OCI-LY1 (cell line): Measurements from ENCODE around the gene CALY.

Experiments
- H2AFZ ChIP-seq: fragments of 200-600 bp; sonication (generic), shearing (Covaris generic); 2 replicates; pipeline ENCODE4 v1.6.0; 2014; ENCODE audit warnings: antibody characterized with exemption, mild to moderate bottlenecking, low read length
- H3F3A ChIP-seq: fragments of 200-600 bp; sonication (generic), shearing (Covaris generic); 2 replicates; pipeline ENCODE4 v1.6.0; 2014; ENCODE audit warnings: mild to moderate bottlenecking, antibody characterized with exemption, low read length, moderate library complexity; ENCODE audit not compliant: insufficient read depth
- H3K27ac ChIP-seq: fragments of 200-600 bp; sonication (generic); 2 replicates; pipeline ENCODE4 v1.5.1; 2014; ENCODE audit warnings: low read length, mixed run types, mild to moderate bottlenecking, low read depth; ENCODE audit not compliant: poor library complexity, severe bottlenecking
- H3K27me3 ChIP-seq: fragments of 200-600 bp; sonication (generic); 2 replicates; pipeline ENCODE4 v1.6.0; 2014; ENCODE audit warnings: antibody characterized with exemption, mild to moderate bottlenecking, low read length, moderate library complexity; ENCODE audit not compliant: insufficient read depth
- H3K36me3 ChIP-seq: fragments of 200-600 bp; sonication (generic); 2 replicates; pipeline ENCODE4 v1.6.1; 2014; ENCODE audit warnings: mild to moderate bottlenecking, antibody characterized with exemption, low read length, moderate library complexity, mixed read lengths; ENCODE audit not compliant: insufficient read depth
- H3K4me1 ChIP-seq: fragments of 200-600 bp; sonication (generic); 2 replicates; pipeline ENCODE4 v1.5.1; 2014; ENCODE audit warnings: mild to moderate bottlenecking, low read length, moderate library complexity; ENCODE audit not compliant: insufficient read depth, severe bottlenecking
- H3K4me2 ChIP-seq: fragments of 200-600 bp; sonication (generic), shearing (Covaris generic); 2 replicates; pipeline ENCODE4 v1.6.1; 2014; ENCODE audit warnings: low read length
- H3K4me3 ChIP-seq: fragments of 200-600 bp; sonication (generic); 2 replicates; pipeline ENCODE4 v1.5.1; 2014; ENCODE audit warnings: low read length, low read depth, mild to moderate bottlenecking, mixed read lengths; ENCODE audit not compliant: poor library complexity, severe bottlenecking
- H3K79me2 ChIP-seq: fragments of 200-600 bp; shearing (Covaris generic); 2 replicates; pipeline ENCODE4 v1.6.1; 2016; ENCODE audit warnings: mixed run types, low read length, mixed read lengths; ENCODE audit not compliant: insufficient read depth
- H3K9ac ChIP-seq: fragments of 200-600 bp; sonication (generic), shearing (Covaris generic); 2 replicates; pipeline ENCODE4 v1.6.1; 2014; ENCODE audit warnings: mild to moderate bottlenecking, low read length, mixed read lengths
- H3K9me2 ChIP-seq: fragments of 200-600 bp; sonication (generic), shearing (Covaris generic); 2 replicates; pipeline ENCODE4 v1.6.1; 2014; ENCODE audit warnings: low read depth, mild to moderate bottlenecking, low read length, mixed read lengths
- H3K9me3 ChIP-seq: fragments of 200-600 bp; shearing (Covaris generic); 2 replicates; pipeline ENCODE4 v1.6.1; 2014; ENCODE audit warnings: low read length, mixed read lengths
- H4K20me1 ChIP-seq: fragments of 200-600 bp; sonication (generic), shearing (Covaris generic); 2 replicates; pipeline ENCODE4 v1.6.0; 2016; ENCODE audit warnings: mild to moderate bottlenecking, low read length; ENCODE audit not compliant: insufficient read depth
- CTCF ChIP-seq: fragments of 200-600 bp; sonication (generic), shearing (Covaris generic); IDR thresholded peaks from 2 replicates; pipeline ENCODE4 v1.5.1; 2017; ENCODE audit warnings: mild to moderate bottlenecking, antibody characterized with exemption, low read length, moderate library complexity, mixed read lengths
- EZH2 ChIP-seq: fragments of 200-600 bp; sonication (generic), shearing (Covaris generic); IDR thresholded peaks from 2 replicates; pipeline ENCODE4 v1.8.0; 2017; ENCODE audit warnings: borderline replicate concordance, mixed run types, mild to moderate bottlenecking, antibody characterized with exemption, low read length, moderate library complexity, mixed read lengths

The CALY gene

DNA sequence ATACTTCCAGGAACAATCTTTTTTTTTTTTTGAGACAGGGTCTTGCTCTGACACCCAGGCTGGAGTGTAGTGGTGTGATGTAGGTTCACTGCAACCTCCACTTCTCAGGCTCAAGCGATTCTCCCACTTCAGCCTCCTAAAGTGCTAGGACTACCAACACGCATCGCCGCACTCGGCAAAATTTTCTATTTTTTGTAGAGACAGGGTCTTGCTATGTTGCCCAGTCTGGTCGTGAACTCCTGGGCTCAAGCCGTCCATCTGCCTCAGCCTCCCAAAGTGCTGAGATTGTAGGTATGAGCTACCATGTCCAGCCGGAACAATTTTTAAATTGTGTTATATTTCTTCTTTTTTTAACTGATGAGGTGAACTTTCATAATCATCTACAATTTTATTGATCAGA, 25.9 kb downstream of the CALY start:
- H2AFZ ChIP-seq, result no peak overlapping the region
- H3K36me3 ChIP-seq, result peaks cover 36% of the 10 kb centered on the region
- H3K4me1 ChIP-seq, result peaks cover 30% of the 10 kb centered on the region
- no peak overlapping the region for H3K27ac ChIP-seq
- no peaks in the 10 kb centered on the region for H3K27me3 ChIP-seq
- H4K20me1 ChIP-seq, result no peaks in the 10 kb centered on the region
- H3K4me2 ChIP-seq, result no peak overlapping the region
- no peaks in the 10 kb centered on the region for H3F3A ChIP-seq
- H3K9me3 ChIP-seq, result no peaks in the 10 kb centered on the region
- no peaks in the 10 kb centered on the region for H3K9me2 ChIP-seq
- no peak overlapping the region for H3K4me3 ChIP-seq
- H3K79me2 ChIP-seq, result no peaks in the 10 kb centered on the region
- TF ChIP-seq CTCF (no peak), EZH2 (no peak)
- no peak overlapping the region for H3K9ac ChIP-seq

GRCh38 chr10:133310399-133310755, 26.3 kb downstream of the CALY start:
- Histone ChIP-seq H3K9me2 (no peaks in the 10 kb centered on the region), H3K36me3 (peaks cover 36% of the 10 kb centered on the region), H4K20me1 (no peaks in the 10 kb centered on the region), H3K9ac (no peak overlapping the region), H3K27ac (no peak overlapping the region), H3K27me3 (no peaks in the 10 kb centered on the region), H3K4me1 (peaks cover 34% of the 10 kb centered on the region), H3K9me3 (no peaks in the 10 kb centered on the region), H2AFZ (no peak overlapping the region), H3K79me2 (no peaks in the 10 kb centered on the region; the same call in 1 of the 2 replicates), H3K4me3 (no peak overlapping the region), H3F3A (no peaks in the 10 kb centered on the region), H3K4me2 (no peak overlapping the region)
- no peak for TF ChIP-seq EZH2
- TF ChIP-seq CTCF, result no peak

DNA sequence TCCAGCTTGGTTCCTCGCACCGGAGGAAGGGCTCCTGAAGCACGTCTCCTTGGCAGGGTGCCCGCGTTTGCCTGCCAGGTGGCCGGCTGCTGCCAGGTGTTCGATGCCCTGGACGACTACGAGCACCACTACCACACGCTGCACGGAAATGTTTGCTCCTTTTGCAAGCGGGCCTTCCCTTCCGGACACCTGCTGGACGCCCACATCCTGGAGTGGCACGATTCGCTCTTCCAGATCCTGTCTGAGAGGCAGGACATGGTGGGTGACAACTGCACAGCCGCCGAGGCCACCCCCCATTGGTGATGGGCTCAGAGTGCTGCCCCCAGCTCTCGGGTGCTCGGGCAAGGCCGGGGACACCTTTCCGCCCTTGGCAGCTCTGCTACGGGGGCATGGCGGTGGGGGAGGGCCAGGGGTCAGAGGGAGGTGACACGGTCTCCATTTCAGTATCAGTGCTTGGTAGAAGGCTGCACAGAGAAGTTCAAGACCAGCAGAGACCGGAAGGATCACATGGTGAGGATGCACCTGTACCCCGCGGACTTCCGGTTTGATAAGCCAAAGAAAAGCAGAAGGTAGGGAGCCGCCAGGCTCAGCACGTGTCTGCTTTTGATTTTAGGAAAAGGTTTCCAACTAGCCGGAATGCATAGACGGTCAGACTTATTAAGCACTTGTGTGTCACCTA, 26.8 kb downstream of the CALY start:
- Histone ChIP-seq H3K9ac (no peak overlapping the region), H2AFZ (no peak overlapping the region), H3K4me3 (no peak overlapping the region), H3K9me3 (no peaks in the 10 kb centered on the region), H3K36me3 (peaks cover 36% of the 10 kb centered on the region), H4K20me1 (no peaks in the 10 kb centered on the region), H3K4me2 (peak overlapping the region; percentile 54; the same call in 1 of the 2 replicates), H3K4me1 (peaks cover 35% of the 10 kb centered on the region), H3K27me3 (no peaks in the 10 kb centered on the region), H3K9me2 (no peaks in the 10 kb centered on the region), H3K27ac (no peak overlapping the region), H3K79me2 (no peaks in the 10 kb centered on the region; the same call in 1 of the 2 replicates), H3F3A (no peaks in the 10 kb centered on the region)
- no peak for TF ChIP-seq EZH2
- TF ChIP-seq CTCF, result no peak
